ENCODE results near the gene IGFN1. TPM values are rescaled to one million over a fixed set of nuclear protein-coding genes. Genes with fewer than 3 reads are reported as not detected.
A peak's percentile ranks its signal among the peaks of the same experiment; 100 is the strongest.

Gene IGFN1
- total and polyA plus RNA-seq, 2 experiments from 2014 or later: 0.37 to 3.1 TPM

- H3K9me3 ChIP-seq (ENCODE audit: low read depth): no peaks in the 10 kb centered on the region
- no peak for DNase-seq (ENCODE audit: low spot score)
- H3K79me2 ChIP-seq: peaks cover 12% of the 10 kb centered on the region
- H3K36me3 ChIP-seq (replicated peaks; ENCODE audit: insufficient read depth, low read depth): no peaks in the 10 kb centered on the region
- H2AFZ ChIP-seq: no peak overlapping the region
- no peaks in the 10 kb centered on the region for H3K27me3 ChIP-seq
- peaks cover 4% of the 10 kb centered on the region for H4K20me1 ChIP-seq (ENCODE audit: insufficient read depth, poor library complexity, severe bottlenecking)
- H3K4me3 ChIP-seq: no peak overlapping the region
- no peak overlapping the region for H3K27ac ChIP-seq
- no peak for TF ChIP-seq CTCF (IDR thresholded peaks at IDR 0.05; ENCODE audit: poor library complexity)
- no peak for TF ChIP-seq EZH2phosphoT487 (IDR thresholded peaks at IDR 0.05; ENCODE audit: low read depth, severe bottlenecking, unreplicated experiment)
- TF ChIP-seq EZH2 (IDR thresholded peaks at IDR 0.05; ENCODE audit: borderline replicate concordance): no peak
- H3K4me2 ChIP-seq: no peak overlapping the region
- H3K9me2 ChIP-seq (replicated peaks; ENCODE audit: insufficient read depth): no peaks in the 10 kb centered on the region
- H3K4me1 ChIP-seq (ENCODE audit: insufficient read depth): no peaks in the 10 kb centered on the region
- 97% methylated on average over 17 of the region's 17 CpGs for WGBS (ENCODE audit: low lambda C conversion rate, missing lambda C conversion rate)
These were observed 43.8 kb upstream of the IGFN1 start for GRCh38 chr1:201146626-201147390.

DNA sequence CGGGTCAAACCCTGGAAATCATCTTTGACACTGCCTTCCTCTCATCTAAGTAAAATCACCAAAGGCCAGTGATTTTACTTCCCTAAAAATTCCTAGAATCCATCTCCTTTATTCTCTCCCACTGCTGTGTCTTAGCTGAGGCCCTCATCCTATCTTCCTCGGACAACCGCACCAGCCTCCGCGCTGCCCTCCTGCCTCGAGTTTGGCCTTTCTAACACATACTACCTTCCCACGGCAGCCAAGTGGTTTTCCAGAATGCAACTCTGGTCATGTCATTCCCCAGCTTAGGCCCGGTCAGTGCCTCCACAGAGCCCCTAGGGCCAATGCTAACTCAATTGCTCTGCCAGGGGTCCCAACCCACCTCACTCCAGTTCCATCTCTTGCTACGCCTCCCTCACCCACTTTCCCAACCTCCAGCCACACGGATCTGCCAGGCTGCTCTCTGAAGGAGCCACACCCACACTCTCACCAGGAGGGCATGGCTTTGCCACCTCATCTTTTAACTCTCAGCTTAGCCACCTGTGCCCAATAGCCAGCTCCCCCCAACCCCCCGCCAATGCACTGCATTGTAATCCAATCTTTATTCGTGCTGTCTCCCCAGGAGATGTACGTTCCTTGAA is 43.1 kb upstream of the IGFN1 start:
- H3K36me3 ChIP-seq (replicated peaks; ENCODE audit: insufficient read depth, low read depth): no peaks in the 10 kb centered on the region
- TF ChIP-seq EZH2 (IDR thresholded peaks at IDR 0.05; ENCODE audit: borderline replicate concordance) (no peak), CTCF (IDR thresholded peaks at IDR 0.05; ENCODE audit: poor library complexity) (no peak), EZH2phosphoT487 (IDR thresholded peaks at IDR 0.05; ENCODE audit: low read depth, severe bottlenecking, unreplicated experiment) (no peak)
- H2AFZ ChIP-seq: no peak overlapping the region
- no peak overlapping the region for H3K4me3 ChIP-seq
- H3K79me2 ChIP-seq: peaks cover 18% of the 10 kb centered on the region
- peaks cover 4% of the 10 kb centered on the region for H4K20me1 ChIP-seq (ENCODE audit: insufficient read depth, poor library complexity, severe bottlenecking)
- H3K27me3 ChIP-seq: no peaks in the 10 kb centered on the region
- H3K9me3 ChIP-seq (ENCODE audit: low read depth): no peaks in the 10 kb centered on the region
- WGBS (ENCODE audit: low lambda C conversion rate, missing lambda C conversion rate): 91% methylated on average over 13 of the region's 13 CpGs
- no peak overlapping the region for H3K27ac ChIP-seq
- DNase-seq (ENCODE audit: low spot score): no peak
- H3K4me2 ChIP-seq: no peak overlapping the region
- H3K9me2 ChIP-seq (replicated peaks; ENCODE audit: insufficient read depth): no peaks in the 10 kb centered on the region
- no peaks in the 10 kb centered on the region for H3K4me1 ChIP-seq (ENCODE audit: insufficient read depth)

DNA sequence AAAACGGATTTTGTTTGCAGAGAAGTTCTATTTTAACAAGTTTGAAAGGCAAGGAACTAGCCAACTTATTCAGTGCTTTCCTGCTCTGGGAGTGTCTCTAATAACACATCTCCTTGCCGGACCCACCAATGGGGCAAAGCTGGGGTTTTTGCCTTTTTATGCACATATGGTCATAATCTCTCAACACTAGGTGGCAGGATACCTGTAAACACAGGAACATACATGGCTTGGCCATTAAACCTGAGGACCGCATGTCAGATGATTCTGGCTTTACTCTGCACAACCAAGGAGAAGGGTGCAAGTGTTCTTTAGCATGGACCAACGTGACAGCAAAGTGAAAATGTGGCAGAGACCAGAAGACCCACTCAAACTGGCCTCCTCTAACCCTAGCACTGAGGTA is 41.2 kb upstream of the IGFN1 start:
- TF ChIP-seq CTCF (IDR thresholded peaks at IDR 0.05; ENCODE audit: poor library complexity) (peak; percentile 53), EZH2 (IDR thresholded peaks at IDR 0.05; ENCODE audit: borderline replicate concordance) (no peak)
- H3K4me2 ChIP-seq: no peak overlapping the region
- WGBS (ENCODE audit: low lambda C conversion rate, missing lambda C conversion rate): 63% methylated on average over 4 of the region's 4 CpGs
- no peaks in the 10 kb centered on the region for H3K9me3 ChIP-seq (ENCODE audit: low read depth)
- H2AFZ ChIP-seq: no peak overlapping the region
- H3K9me2 ChIP-seq (replicated peaks; ENCODE audit: insufficient read depth): no peaks in the 10 kb centered on the region
- H3K4me1 ChIP-seq (ENCODE audit: insufficient read depth): peaks cover 8% of the 10 kb centered on the region
- H3K79me2 ChIP-seq: peaks cover 32% of the 10 kb centered on the region
- H3K27ac ChIP-seq: no peak overlapping the region
- H4K20me1 ChIP-seq (ENCODE audit: insufficient read depth, poor library complexity, severe bottlenecking): peaks cover 4% of the 10 kb centered on the region
- no peaks in the 10 kb centered on the region for H3K36me3 ChIP-seq (replicated peaks; ENCODE audit: insufficient read depth, low read depth)
- H3K27me3 ChIP-seq: no peaks in the 10 kb centered on the region
- DNase-seq (ENCODE audit: low spot score): peak; percentile 63
- no peak overlapping the region for H3K4me3 ChIP-seq
